SK-N-MC (cell line): ENCODE results near the gene HIF1A.
"Not testable (repeated sequence)": the region's sequence is repeated elsewhere in the genome, so short reads cannot be mapped to it uniquely, and the experiment has no call there.

Source experiments
- DNase-seq: peaks from one replicate; pipeline ENCODE4 v3.0.0-alpha.2; 2011; ENCODE audit warnings: low read depth, low spot score
- H3K27ac ChIP-seq: fragments of 200-600 bp; sonication (generic); 2 replicates; pipeline ENCODE4 v1.5.1; 2016; ENCODE audit warnings: mixed run types
- H3K36me3 ChIP-seq: fragments of 200-600 bp; sonication (generic); 2 replicates; pipeline ENCODE4 v1.6.1; 2017; ENCODE audit warnings: antibody characterized with exemption, low read length, mixed read lengths; ENCODE audit not compliant: insufficient read depth
- H3K4me3 ChIP-seq: fragments of 200-600 bp; sonication (generic); 2 replicates; pipeline ENCODE4 v1.5.1; 2016
- H3K9ac ChIP-seq: fragments of 200-600 bp; sonication (generic); 2 replicates; pipeline ENCODE4 v1.8.0; 2017; ENCODE audit warnings: mixed run types, mixed read lengths; ENCODE audit not compliant: insufficient read length
- H3K9me3 ChIP-seq: fragments of 200-600 bp; sonication (generic); 2 replicates; pipeline ENCODE4 v1.6.1; 2017; ENCODE audit warnings: low read depth, mild to moderate bottlenecking, antibody characterized with exemption, low read length, moderate library complexity, mixed read lengths
- EZH2 ChIP-seq: fragments of 200-600 bp; sonication (generic); IDR thresholded peaks from one replicate; pipeline ENCODE4 v1.6.1; 2017; ENCODE audit warnings: antibody characterized with exemption
- FOXP2 ChIP-seq: optimal IDR thresholded peaks from 2 replicates; pipeline ENCODE3; 2011; ENCODE audit warnings: mild to moderate bottlenecking, moderate library complexity; ENCODE audit not compliant: insufficient read depth; ENCODE audit errors: extremely low read length, control extremely low read depth
- POLR2AphosphoS5 ChIP-seq: IDR thresholded peaks from 2 replicates; pipeline ENCODE4 v1.6.1; 2012; ENCODE audit warnings: mild to moderate bottlenecking, low read depth, low read length, borderline replicate concordance

HIF1A gene

GRCh38 chr14:61654026-61654425, 41.3 kb upstream of the HIF1A start:
- no peak overlapping the region for H3K4me3 ChIP-seq
- H3K27ac ChIP-seq: no peak overlapping the region
- no peak for DNase-seq
- no peaks in the 10 kb centered on the region for H3K36me3 ChIP-seq
- TF ChIP-seq FOXP2 (no peak), POLR2AphosphoS5 (no peak), EZH2 (no peak)
- H3K9me3 ChIP-seq: no peaks in the 10 kb centered on the region
- no peak overlapping the region for H3K9ac ChIP-seq

GRCh38 chr14:61655777-61656176, 39.5 kb upstream of the HIF1A start:
- DNase-seq: no peak
- TF ChIP-seq POLR2AphosphoS5 (no peak), EZH2 (no peak), FOXP2 (no peak)
- Histone ChIP-seq H3K27ac (no peak overlapping the region), H3K9me3 (no peaks in the 10 kb centered on the region), H3K36me3 (no peaks in the 10 kb centered on the region), H3K4me3 (no peak overlapping the region), H3K9ac (no peak overlapping the region)

- TF ChIP-seq EZH2 (no peak), POLR2AphosphoS5 (no peak), FOXP2 (no peak)
- no peaks in the 10 kb centered on the region for H3K36me3 ChIP-seq
- H3K4me3 ChIP-seq: no peak overlapping the region
- H3K9ac ChIP-seq: no peak overlapping the region
- no peak for DNase-seq
- no peaks in the 10 kb centered on the region for H3K9me3 ChIP-seq
- no peak overlapping the region for H3K27ac ChIP-seq
Observed at GRCh38 chr14:61656341-61656740, 39.0 kb upstream of the HIF1A start.

DNA sequence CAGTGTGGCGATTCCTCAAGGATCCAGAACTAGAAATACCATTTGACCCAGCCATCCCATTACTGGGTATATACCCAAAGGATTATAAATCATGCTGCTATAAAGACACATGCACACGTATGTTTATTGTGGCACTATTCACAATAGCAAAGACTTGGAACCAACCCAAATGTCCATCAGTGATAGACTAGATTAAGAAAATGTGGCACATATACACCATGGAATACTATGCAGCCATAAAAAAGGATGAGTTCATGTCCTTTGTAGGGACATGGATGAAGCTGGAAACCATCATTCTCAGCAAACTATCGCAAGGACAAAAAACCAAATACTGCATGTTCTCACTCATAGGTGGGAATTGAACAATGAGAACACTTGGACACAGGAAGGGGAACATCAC, 37.2 kb upstream of the HIF1A start:
- DNase-seq, H3K9ac ChIP-seq, H3K4me3 ChIP-seq, H3K27ac ChIP-seq, H3K9me3 ChIP-seq, H3K36me3 ChIP-seq: not testable (repeated sequence)

DNA sequence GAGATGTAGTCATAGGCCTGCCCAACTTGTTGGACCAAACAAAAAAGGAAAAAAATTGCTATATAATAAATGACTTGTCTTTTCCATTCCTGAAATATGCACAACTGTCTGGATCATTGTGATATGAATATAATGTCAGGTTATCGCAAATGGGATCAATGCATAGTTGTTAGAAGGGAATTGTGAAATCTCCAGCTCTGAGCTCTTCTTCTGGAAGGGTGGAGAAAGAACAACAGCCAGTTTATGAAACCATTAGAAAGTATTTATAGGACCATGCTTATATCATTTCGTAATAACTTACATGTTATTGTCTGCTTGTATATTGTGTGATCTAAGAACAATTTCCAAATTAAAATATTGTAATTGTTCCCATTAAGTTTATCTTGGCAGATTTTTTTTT, 35.7 kb upstream of the HIF1A start:
- Histone ChIP-seq H3K36me3 (no peaks in the 10 kb centered on the region), H3K9me3 (no peaks in the 10 kb centered on the region), H3K27ac (no peak overlapping the region), H3K4me3 (no peak overlapping the region), H3K9ac (no peak overlapping the region)
- TF ChIP-seq FOXP2 (no peak), EZH2 (no peak), POLR2AphosphoS5 (no peak)
- DNase-seq: no peak

- Histone ChIP-seq H3K4me3 (no peak overlapping the region), H3K27ac (0 out of 2 replicates have a peak overlapping the region, but pooled peaks have one; percentile 4), H3K9ac (peak overlapping the region; percentile 2), H3K9me3 (no peaks in the 10 kb centered on the region), H3K36me3 (no peaks in the 10 kb centered on the region)
- no peak for DNase-seq
- TF ChIP-seq EZH2 (no peak), FOXP2 (no peak)
Observed at GRCh38 chr14:61661471-61662400, 33.6 kb upstream of the HIF1A start.

- H3K4me3 ChIP-seq: no peak overlapping the region
- TF ChIP-seq FOXP2 (no peak), POLR2AphosphoS5 (no peak), EZH2 (no peak)
- no peaks in the 10 kb centered on the region for H3K36me3 ChIP-seq
- no peak overlapping the region for H3K9ac ChIP-seq
- H3K9me3 ChIP-seq: no peaks in the 10 kb centered on the region
- DNase-seq: no peak
- no peak overlapping the region for H3K27ac ChIP-seq
Observed at GRCh38 chr14:61662437-61663311, 32.6 kb upstream of the HIF1A start.

GRCh38 chr14:61663312-61663979, 31.9 kb upstream of the HIF1A start:
- no peak for DNase-seq
- Histone ChIP-seq H3K36me3 (no peaks in the 10 kb centered on the region), H3K4me3 (no peak overlapping the region), H3K27ac (no peak overlapping the region), H3K9ac (no peak overlapping the region), H3K9me3 (no peaks in the 10 kb centered on the region)
- TF ChIP-seq EZH2 (no peak), FOXP2 (no peak), POLR2AphosphoS5 (no peak)
